HG03280 (cell line): ENCODE data around the gene GABRG3.
"Not testable (repeated sequence)": the region's sequence is repeated elsewhere in the genome, so short reads cannot be mapped to it uniquely, and the experiment has no call there.

Experiments used
- ATAC-seq: cut with Tn5 transposase; IDR thresholded peaks from one replicate; pipeline ENCODE4 v1.9.1; 2021; ENCODE audit warnings: mild to moderate bottlenecking, moderate library complexity; ENCODE audit not compliant: unreplicated experiment

The GABRG3 gene

GRCh38 chr15:27172821-27173220, 201.8 kb downstream of the GABRG3 start:
- ATAC-seq = no peak

DNA sequence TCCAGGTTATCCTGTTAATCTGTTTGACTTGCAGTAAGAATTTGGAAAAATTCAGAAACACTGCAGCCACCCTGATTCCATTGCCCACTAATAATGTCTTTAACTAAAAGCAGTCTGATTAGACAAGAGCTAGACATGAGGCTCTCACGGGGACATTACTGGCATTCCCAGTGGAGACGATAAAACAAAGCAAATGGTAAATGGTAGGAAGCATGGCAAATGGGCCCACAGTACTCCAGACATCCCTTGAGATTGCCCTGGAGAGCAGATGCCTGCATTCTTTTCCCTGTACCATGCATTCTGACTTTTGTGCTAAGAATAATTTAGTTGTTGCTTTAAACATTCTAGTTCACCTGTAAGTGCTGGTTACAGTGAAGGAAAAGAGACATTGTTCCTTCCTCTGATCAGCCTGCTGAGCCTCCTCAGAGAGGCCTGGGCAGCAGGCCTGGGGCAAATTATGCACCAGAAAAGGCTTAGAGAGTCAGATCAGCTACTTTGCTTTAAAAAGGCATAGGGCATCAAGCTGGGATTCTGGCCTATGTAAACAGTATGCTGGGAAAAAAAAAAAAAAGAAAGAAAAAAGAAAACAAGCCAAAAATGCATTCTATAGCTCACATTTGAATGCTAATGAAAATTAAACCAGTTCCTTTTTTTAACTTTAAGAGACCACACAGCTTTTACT, 204.6 kb downstream of the GABRG3 start:
- no peak for ATAC-seq

GRCh38 chr15:27176785-27177406, 205.9 kb downstream of the GABRG3 start:
- ATAC-seq = no peak

DNA sequence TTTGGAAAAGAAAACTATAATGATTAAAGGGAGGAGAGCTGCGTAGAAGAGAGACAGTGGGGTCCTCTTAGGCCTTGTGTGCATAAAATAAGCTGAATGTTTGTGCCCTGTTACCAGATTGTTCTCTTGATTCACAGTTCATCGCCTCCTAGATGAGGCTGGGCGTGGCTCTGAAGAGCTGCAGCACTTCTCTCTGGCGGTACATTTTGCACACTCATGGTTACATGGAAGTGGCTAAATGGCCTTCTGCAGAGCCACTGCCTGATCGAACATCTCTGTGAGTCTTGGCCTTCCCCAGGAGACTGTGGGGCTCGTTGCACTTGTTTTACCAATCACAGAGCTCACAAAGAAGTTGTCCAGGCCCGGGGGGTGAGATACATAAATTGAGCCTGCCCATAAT, 208.8 kb downstream of the GABRG3 start:
- no peak for ATAC-seq

DNA sequence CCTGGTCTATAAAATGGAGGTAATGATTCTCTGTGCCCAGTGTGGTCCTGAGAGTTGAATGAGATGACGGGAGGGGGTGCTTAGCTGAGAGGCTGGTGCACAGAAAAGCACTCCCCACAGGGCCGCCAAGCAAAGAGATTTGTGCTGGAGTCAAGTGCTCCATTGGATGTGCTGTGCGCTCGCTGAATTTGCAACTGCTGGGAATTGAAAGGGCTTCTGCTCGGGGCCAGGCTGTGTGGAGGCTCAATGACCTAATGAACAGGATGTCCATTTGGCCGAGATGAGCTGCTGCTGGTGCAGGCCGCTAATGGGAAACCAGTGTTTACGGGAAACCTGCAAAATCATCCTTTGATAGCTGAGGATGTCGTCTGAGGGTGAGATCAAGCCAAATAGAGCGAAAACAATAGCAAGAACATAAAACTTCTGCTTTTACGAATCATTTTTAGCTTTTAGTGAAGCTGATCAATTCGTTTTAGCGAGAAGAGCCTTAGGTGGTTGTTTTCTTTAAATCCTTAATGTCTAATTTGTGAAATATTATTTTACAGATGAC, 211.7 kb downstream of the GABRG3 start:
- no peak for ATAC-seq

DNA sequence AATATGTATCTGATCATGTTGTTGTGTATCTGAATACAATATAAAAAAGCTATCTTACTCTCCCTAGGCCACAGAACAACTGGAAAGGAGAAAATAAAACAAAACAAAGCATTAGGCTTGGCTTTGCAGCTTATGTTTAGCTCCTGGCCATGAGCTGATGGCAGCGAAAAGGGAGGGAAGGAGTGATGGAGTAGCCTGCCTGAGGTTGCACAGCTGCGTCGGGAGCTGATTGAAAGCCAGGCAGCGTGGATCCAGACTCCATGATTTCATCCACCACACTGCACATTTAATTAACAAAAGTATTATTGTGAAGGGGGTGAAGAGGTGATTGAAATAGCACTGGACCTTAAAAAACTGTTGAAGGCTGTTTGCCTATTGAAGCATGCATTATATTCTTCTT, 212.2 kb downstream of the GABRG3 start:
- no peak for ATAC-seq

GRCh38 chr15:27191515-27191914, 220.5 kb downstream of the GABRG3 start:
- ATAC-seq = not testable (repeated sequence)

DNA sequence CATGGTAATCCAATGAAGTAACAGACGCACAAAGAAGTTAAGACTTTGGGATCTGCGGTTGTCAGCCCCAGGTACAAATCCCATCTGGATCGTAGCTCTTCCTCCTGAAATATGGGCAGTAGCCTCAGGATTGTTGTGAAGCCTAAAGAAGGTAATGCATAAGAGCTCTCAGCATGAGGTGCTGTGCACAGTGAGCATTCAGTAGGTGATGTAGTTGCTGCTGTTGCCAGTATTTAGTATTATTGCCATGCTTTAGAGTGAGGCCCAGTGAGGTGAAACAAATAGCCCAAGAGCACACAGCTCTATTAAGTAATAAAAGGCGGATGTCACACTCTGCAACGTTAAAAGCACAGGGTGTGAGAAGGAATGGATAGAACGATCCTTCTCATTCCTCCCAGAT, 225.7 kb downstream of the GABRG3 start:
- ATAC-seq = no peak

- ATAC-seq = no peak
Observed at GRCh38 chr15:27201425-27201824, 230.4 kb downstream of the GABRG3 start.

DNA sequence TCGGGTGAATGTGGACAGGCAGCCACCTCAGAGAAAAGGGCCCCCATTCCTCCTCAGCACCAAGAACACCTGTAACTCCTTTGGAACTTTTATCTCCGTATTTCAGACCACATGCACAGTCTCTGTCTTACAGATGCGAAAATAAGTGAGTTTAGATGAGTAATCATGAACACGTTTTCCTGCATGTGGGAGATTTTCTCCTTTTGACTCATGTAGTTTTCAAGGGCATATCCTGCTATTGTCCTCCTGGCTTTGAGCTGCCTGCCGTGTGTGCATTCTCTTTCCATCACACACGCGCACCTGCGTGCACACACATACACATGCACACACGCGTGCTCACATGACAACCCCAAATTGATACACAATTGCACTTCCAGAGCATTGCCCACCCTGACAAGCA, 239.2 kb downstream of the GABRG3 start:
- ATAC-seq = no peak

GRCh38 chr15:27214032-27214431, 243.1 kb downstream of the GABRG3 start:
- ATAC-seq = no peak

DNA sequence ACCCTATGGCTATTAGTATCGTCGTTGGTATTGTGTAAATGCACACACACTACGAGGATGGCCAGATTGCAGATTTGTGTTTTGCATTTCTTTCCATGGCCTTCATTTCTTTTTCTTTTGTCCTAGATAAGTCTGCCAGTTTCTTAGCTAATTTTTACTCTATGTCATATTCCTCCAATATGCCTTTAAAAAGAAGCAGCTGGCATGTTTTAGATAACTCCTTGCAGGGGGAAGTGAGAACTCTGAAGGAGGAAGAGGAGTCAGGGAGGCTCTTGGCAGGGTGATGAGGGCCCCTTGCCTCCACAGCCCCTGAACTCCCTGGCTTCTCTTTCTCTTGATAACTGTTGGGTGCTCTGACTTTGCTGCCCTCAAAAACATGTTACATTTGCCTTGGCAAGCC, 244.0 kb downstream of the GABRG3 start:
- ATAC-seq = no peak

DNA sequence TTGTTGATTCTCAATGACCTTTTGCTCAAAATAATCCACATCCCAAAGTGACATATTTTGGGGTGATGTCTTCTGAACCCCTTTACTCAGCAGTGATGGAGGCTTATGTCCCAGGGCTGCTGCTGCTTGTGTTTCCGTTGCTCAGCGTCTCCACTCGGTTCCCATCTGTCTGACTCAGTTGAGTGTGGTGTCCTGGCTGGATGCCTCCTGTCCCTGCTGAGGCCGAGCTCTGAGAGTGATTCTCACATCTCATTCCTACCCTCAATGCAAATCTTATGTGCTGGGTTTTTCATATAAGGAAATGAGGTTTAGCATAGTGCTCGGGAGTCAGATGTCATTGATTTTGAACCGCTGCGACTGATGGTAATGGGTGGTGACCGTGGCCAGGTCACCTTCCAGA, 247.4 kb downstream of the GABRG3 start:
- no peak for ATAC-seq

GRCh38 chr15:27219636-27220035, 248.7 kb downstream of the GABRG3 start:
- ATAC-seq = no peak

DNA sequence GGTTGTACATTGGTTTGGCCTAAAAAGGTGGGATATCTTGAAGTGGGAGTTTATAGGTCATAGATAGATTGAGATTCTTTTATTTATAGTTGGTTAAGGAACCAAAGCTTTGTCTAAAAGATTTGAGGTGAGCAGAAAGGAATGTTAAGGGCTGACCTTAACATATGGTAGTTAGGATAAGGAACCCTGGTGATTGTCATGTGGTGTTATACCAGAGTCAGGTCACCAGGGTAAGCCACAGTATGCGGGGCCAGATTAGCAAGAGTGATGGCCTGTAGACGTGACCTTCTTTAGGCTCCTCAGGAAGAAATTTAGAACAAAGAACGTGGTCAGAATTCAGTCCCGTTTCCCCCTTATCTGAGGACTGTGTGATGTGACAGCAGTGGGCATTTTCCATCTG, 249.2 kb downstream of the GABRG3 start:
- no peak for ATAC-seq

DNA sequence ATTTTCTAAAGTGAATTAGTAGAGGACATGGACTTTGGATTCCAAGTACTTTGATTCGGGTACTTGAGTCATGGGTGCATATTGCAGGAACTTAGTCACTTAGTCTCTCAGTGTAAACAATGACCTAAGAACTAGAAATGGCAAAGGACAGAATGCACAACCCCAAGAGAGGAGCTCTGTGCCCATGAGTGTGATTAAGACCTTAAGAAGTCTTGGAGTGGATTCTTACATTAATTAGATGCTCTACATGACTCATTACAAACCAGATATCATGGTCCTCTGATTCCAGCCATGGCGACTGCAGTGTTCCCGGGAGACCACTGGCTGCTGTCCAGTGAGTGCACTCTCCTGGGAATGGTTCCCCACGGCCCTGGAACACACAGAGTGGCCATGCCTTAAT, 251.5 kb downstream of the GABRG3 start:
- ATAC-seq = no peak

- ATAC-seq = no peak
Observed at GRCh38 chr15:27223179-27223578, 252.2 kb downstream of the GABRG3 start.

GRCh38 chr15:27231811-27232210, 260.8 kb downstream of the GABRG3 start:
- ATAC-seq = no peak

GRCh38 chr15:27232876-27233275, 261.9 kb downstream of the GABRG3 start:
- ATAC-seq = no peak

DNA sequence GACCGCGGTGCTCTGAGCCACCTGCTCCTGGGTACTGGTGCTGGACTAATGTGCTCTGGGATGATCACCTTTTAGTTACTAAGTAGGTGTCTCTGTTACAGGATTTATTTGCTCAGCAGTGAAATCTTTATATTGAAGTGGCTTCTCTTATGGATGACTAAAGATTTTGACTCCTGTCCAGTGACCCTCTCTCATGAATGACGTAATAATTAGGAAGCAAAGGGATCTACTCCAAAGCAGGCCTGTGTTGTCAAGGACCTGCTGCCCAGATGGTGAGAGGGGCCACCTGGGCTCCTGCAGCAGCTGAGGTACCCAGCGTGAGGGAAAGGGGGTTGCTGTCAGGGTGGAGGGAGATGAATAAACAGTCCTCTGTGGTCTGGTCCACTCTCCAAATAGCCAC, 263.6 kb downstream of the GABRG3 start:
- no peak for ATAC-seq

DNA sequence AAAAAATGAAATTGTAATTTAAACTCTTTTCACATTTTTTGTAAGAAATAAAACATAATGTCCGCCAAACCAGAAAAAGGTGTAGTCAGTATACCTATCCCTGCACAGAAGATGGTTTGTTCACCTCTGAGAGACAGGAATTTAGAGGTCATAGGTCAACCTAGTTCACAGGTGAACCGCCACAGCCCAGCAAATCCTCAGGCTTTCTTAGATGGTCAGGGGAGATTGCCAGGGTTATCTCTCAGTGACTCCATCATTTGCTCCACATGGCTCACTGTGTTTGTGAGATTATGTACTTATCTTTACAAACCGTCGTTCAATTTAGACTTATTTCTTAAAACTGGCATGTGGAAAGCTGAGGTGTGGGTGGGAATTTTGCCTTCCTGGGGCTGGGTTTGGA, 264.2 kb downstream of the GABRG3 start:
- no peak for ATAC-seq

DNA sequence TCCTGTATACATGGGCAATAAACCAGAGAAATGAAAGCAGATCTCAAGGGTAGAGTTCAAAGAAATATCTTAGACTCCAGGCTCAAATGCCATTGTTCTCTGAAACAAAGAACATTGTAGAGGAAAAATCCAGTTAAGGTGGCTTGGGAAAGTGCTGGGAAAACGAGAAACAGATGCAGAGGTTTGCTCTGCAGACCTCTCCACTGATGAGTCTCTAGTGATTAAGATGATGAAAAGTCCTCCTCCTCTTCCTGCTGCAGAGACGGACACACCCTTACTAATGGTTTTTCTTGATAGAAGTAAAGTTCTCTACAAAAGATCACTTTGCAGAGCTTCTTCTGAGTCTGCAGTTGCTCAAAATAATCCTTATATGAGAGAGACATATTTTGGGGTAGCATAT, 264.7 kb downstream of the GABRG3 start:
- no peak for ATAC-seq
